ENCODE results near the gene OXT. TPM values are rescaled to one million over a fixed set of nuclear protein-coding genes. Genes with fewer than 3 reads are reported as not detected.
"Not testable (repeated sequence)": the region's sequence is repeated elsewhere in the genome, so short reads cannot be mapped to it uniquely, and the experiment has no call there.

The OXT gene
- total and polyA plus RNA-seq, 2 of the 13 experiments (the other 11 are each of a cell fraction or from before 2014, with no cell fraction given), result not detected

DNA sequence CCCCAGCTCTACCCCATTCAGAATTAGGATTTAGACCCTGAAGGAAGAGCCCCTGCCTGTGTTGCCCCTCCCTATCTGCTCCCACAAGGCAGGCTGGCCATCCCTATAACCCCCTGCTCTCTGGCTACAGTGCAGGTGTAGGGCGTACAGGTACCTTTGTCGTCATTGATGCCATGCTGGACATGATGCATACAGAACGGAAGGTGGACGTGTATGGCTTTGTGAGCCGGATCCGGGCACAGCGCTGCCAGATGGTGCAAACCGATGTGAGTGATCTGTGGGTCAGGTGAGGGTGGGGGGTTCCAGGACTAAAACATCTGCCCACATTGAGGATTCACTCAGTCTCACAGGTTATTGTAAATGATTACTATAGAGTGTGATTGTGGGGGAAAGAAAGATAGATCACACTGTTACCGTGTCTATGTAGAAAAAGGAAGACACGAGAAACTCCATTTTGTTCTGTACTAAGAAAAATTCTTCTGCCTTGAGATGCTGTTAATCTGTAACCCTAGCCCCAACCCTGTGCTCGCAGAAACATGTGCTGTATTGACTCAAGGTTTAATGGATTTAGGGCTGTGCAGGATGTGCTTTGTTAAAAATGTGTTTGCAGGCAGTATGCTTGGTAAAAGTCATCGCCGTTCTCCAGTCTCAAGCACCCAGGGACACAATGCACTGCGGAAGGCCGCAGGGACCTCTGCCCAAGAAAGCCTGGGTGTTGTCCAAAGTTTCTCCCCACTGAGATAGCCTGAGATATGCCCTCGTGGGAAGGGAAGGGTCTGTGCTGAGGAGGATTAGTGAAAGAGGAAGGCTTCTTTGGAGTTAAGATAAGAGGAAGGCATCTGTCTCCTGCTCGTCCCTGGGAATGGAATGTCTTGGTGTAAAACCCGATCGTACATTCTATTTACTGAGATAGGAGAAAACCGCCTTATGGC, 48.6 kb upstream of the OXT start:
- in situ Hi-C loops (cut with HindIII; ENCODE audit: extremely low pct_ligation_motif_present, low pct_unique_long_range_greater_than_20kb); CTCF ChIA-PET (ENCODE audit: low intra/inter-chr PET ratio, low total read pairs); BruUV-seq (replicated peaks); H3K4me2 ChIP-seq (ENCODE audit: low read depth, low read length); H3K9me3 ChIP-seq (ENCODE audit: low read length); FAIRE-seq; H3K4me3 ChIP-seq (replicated peaks in 1 of 3; ENCODE audit: insufficient read depth in 1 of 3, low read depth in 2 of 3, low read length in 3 of 3); H2AFZ ChIP-seq (ENCODE audit: low read length); H4K20me1 ChIP-seq (ENCODE audit: insufficient read depth, low read length); POLR2A ChIA-PET; H3K79me2 ChIP-seq (ENCODE audit: insufficient read depth, low read length); H3K27me3 ChIP-seq (ENCODE audit: control insufficient read depth in 1 of 2, insufficient read depth in 2 of 2, low read length in 2 of 2); intact Hi-C loops (cut with micrococcal nuclease; ENCODE audit: unreplicated experiment); DNase-seq (ENCODE audit: low spot score): not testable (repeated sequence)
- WGBS (ENCODE audit: low lambda C conversion rate), result 68% methylated on average over 20 of the region's 20 CpGs
- ATAC-seq, result peak; percentile 39
- Histone ChIP-seq H3K27ac (ENCODE audit: extremely low read length, insufficient read depth, low read length) (peak overlapping the region; percentile 12), H3K9ac (ENCODE audit: insufficient read depth, low read depth, low read length) (peak overlapping the region; percentile 17; the same call in 1 of the 2 replicates), H3K36me3 (replicated peaks in 1 of 2; ENCODE audit: control insufficient read depth in 1 of 2, insufficient read depth in 2 of 2, low read length in 2 of 2) (peaks cover 42 to 62% of the 10 kb centered on the region in 2 experiments), H3K4me1 (ENCODE audit: insufficient read depth, low read length) (peaks cover 45% of the 10 kb centered on the region)
- TF ChIP-seq HDAC2 (CRISPR knock-in tag; IDR thresholded peaks at IDR 0.05), result peak; percentile 71; the same call in 1 of the 2 replicates
- TF ChIP-seq, protein P1, sequence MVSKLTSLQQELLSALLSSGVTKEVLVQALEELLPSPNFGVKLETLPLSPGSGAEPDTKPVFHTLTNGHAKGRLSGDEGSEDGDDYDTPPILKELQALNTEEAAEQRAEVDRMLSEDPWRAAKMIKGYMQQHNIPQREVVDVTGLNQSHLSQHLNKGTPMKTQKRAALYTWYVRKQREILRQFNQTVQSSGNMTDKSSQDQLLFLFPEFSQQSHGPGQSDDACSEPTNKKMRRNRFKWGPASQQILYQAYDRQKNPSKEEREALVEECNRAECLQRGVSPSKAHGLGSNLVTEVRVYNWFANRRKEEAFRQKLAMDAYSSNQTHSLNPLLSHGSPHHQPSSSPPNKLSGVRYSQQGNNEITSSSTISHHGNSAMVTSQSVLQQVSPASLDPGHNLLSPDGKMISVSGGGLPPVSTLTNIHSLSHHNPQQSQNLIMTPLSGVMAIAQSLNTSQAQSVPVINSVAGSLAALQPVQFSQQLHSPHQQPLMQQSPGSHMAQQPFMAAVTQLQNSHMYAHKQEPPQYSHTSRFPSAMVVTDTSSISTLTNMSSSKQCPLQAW (CRISPR knock-in tag; IDR thresholded peaks at IDR 0.05), result peak; percentile 80; the same call in 1 of the 2 replicates
- peak; percentile 39; the same call in 1 of the 2 replicates for TF ChIP-seq SAP130 (CRISPR knock-in tag; IDR thresholded peaks at IDR 0.05; ENCODE audit: low read depth)
- TF ChIP-seq ZNF891 (CRISPR knock-in tag; IDR thresholded peaks at IDR 0.05), result 0 out of 2 replicates have a peak, but pooled peaks have one; percentile 49
- TF ChIP-seq ZNF274 (CRISPR knock-in tag; IDR thresholded peaks at IDR 0.05), result 0 out of 2 replicates have a peak, but pooled peaks have one; percentile 28
- TF ChIP-seq, protein P2, sequence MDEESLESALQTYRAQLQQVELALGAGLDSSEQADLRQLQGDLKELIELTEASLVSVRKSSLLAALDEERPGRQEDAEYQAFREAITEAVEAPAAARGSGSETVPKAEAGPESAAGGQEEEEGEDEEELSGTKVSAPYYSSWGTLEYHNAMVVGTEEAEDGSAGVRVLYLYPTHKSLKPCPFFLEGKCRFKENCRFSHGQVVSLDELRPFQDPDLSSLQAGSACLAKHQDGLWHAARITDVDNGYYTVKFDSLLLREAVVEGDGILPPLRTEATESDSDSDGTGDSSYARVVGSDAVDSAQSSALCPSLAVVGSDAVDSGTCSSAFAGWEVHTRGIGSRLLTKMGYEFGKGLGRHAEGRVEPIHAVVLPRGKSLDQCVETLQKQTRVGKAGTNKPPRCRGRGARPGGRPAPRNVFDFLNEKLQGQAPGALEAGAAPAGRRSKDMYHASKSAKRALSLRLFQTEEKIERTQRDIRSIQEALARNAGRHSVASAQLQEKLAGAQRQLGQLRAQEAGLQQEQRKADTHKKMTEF (CRISPR knock-in tag; IDR thresholded peaks at IDR 0.05), result 0 out of 2 replicates have a peak, but pooled peaks have one; percentile 18
- TF ChIP-seq ZFX (CRISPR knock-in tag; IDR thresholded peaks at IDR 0.05; ENCODE audit: low read depth), result peak; percentile 37; the same call in 1 of the 2 replicates
- peak; percentile 8; the same call in 1 of the 2 replicates for TF ChIP-seq TBX2 (CRISPR knock-in tag; IDR thresholded peaks at IDR 0.05; ENCODE audit: borderline replicate concordance)
- TF ChIP-seq, protein P3, sequence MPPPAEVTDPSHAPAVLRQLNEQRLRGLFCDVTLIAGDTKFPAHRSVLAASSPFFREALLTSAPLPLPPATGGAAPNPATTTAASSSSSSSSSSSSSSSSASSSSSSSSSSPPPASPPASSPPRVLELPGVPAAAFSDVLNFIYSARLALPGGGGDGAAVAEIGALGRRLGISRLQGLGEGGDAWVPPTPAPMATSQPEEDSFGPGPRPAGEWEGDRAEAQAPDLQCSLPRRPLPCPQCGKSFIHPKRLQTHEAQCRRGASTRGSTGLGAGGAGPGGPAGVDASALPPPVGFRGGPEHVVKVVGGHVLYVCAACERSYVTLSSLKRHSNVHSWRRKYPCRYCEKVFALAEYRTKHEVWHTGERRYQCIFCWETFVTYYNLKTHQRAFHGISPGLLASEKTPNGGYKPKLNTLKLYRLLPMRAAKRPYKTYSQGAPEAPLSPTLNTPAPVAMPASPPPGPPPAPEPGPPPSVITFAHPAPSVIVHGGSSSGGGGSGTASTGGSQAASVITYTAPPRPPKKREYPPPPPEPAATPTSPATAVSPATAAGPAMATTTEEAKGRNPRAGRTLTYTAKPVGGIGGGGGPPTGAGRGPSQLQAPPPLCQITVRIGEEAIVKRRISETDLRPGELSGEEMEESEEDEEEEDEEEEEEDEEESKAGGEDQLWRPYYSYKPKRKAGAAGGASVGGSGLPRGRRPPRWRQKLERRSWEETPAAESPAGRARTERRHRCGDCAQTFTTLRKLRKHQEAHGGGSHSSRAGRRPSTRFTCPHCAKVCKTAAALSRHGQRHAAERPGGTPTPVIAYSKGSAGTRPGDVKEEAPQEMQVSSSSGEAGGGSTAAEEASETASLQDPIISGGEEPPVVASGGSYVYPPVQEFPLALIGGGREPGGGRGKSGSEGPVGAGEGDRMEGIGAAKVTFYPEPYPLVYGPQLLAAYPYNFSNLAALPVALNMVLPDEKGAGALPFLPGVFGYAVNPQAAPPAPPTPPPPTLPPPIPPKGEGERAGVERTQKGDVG (CRISPR knock-in tag; IDR thresholded peaks at IDR 0.05; ENCODE audit: borderline replicate concordance), result 0 out of 2 replicates have a peak, but pooled peaks have one; percentile 15
- TF ChIP-seq ZNF761 (CRISPR knock-in tag; conservative IDR thresholded peaks at IDR 0.05), result 0 out of 2 replicates have a peak, but pooled peaks have one; percentile 40
- TF ChIP-seq ELF3 (CRISPR knock-in tag; IDR thresholded peaks at IDR 0.05), result 0 out of 2 replicates have a peak, but pooled peaks have one; percentile 15
- peak; percentile 83; the same call in 1 of the 2 replicates for TF ChIP-seq ZNF251 (CRISPR knock-in tag; IDR thresholded peaks at IDR 0.05)
- TF ChIP-seq, protein P4, sequence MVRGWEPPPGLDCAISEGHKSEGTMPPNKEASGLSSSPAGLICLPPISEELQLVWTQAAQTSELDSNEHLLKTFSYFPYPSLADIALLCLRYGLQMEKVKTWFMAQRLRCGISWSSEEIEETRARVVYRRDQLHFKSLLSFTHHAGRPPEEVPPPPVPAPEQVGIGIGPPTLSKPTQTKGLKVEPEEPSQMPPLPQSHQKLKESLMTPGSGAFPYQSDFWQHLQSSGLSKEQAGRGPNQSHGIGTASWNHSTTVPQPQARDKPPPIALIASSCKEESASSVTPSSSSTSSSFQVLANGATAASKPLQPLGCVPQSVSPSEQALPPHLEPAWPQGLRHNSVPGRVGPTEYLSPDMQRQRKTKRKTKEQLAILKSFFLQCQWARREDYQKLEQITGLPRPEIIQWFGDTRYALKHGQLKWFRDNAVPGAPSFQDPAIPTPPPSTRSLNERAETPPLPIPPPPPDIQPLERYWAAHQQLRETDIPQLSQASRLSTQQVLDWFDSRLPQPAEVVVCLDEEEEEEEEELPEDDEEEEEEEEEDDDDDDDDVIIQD (CRISPR knock-in tag; IDR thresholded peaks at IDR 0.05; ENCODE audit: low read depth), result 0 out of 2 replicates have a peak, but pooled peaks have one; percentile 28
- TF ChIP-seq ZNF879 (CRISPR knock-in tag; IDR thresholded peaks at IDR 0.05), result 0 out of 2 replicates have a peak, but pooled peaks have one; percentile 48
